Measurements from ENCODE around the gene XRN1. TPM values are rescaled to one million over a fixed set of nuclear protein-coding genes. Genes with fewer than 3 reads are reported as not detected.
A peak's percentile ranks its signal among the peaks of the same experiment; 100 is the strongest.

The XRN1 gene
- total RNA-seq, 4 donors from 2014 or later = 30.7 to 63.1 (median 35.2) TPM

GRCh38 chr3:142276781-142277180, 171.1 kb downstream of the XRN1 start:
- DNase-seq (ENCODE audit: low spot score) (no peak), ATAC-seq (ENCODE audit: low FRiP score) (peak; percentile 78)
- TF ChIP-seq, protein P1, sequence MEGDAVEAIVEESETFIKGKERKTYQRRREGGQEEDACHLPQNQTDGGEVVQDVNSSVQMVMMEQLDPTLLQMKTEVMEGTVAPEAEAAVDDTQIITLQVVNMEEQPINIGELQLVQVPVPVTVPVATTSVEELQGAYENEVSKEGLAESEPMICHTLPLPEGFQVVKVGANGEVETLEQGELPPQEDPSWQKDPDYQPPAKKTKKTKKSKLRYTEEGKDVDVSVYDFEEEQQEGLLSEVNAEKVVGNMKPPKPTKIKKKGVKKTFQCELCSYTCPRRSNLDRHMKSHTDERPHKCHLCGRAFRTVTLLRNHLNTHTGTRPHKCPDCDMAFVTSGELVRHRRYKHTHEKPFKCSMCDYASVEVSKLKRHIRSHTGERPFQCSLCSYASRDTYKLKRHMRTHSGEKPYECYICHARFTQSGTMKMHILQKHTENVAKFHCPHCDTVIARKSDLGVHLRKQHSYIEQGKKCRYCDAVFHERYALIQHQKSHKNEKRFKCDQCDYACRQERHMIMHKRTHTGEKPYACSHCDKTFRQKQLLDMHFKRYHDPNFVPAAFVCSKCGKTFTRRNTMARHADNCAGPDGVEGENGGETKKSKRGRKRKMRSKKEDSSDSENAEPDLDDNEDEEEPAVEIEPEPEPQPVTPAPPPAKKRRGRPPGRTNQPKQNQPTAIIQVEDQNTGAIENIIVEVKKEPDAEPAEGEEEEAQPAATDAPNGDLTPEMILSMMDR (IDR thresholded peaks at IDR 0.05) = no peak

GRCh38 chr3:142275856-142276255, 172.0 kb downstream of the XRN1 start:
- ATAC-seq (ENCODE audit: low FRiP score) (peak; percentile 67), DNase-seq (ENCODE audit: low spot score) (no peak)
- TF ChIP-seq, protein P1 (IDR thresholded peaks at IDR 0.05) = no peak

- DNase-seq (ENCODE audit: low spot score) = no peak
- TF ChIP-seq, protein P1 (IDR thresholded peaks at IDR 0.05) = no peak
- ATAC-seq (ENCODE audit: low FRiP score) = no peak
Measured at GRCh38 chr3:142274908-142275307, 172.9 kb downstream of the XRN1 start.

DNA sequence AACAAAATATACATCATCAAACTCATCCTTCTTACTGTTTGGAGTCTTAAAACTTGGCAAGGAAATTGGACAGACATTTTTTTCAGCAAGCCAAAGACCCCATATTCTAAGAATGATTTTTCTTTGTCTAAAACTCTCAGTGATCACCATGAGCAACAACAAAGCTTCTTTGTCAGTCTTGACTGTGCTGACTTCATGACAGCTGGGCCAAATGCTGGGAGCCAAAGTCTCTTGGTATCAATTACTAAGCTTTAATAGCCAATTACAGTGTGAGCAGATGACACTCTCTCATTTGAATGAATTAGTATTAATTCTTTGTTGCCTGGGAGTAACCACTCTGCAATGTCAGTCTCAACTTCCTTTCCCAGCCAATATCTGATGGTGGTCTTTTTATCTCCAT, 174.3 kb downstream of the XRN1 start:
- TF ChIP-seq, protein P1 (IDR thresholded peaks at IDR 0.05) = no peak
- DNase-seq (ENCODE audit: low spot score) (no peak), ATAC-seq (ENCODE audit: low FRiP score) (no peak)

DNA sequence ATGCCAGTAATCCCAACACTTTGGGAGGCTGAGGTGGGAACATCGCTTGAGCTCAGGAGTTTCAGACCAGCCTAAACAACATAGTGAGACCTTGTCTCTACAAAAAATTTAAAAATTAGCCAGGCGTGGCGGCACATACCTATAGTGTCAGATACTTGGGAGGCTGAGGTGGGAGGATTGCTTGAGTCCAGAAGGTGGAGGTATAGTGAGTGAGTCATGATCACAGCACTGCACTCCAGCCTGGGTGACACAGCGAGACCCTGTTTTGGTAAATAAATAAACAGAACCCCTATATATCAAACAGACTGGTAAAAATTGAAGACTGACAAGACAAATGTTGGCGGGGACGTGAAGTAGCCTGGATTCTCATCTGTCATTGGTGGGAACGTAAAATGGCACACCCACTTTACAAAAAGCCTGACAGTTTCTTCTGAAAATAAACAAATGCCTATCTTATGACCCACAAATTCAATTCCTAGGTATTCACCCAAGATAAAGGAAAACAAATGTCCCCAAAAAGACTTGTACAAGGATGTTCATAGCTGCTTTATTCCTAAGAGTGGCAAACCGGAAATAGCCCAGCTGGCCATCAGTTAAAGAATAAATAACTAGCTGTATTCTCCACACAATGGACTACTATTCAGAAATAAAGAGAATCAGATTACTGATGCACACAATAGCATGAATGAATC, 175.5 kb downstream of the XRN1 start:
- TF ChIP-seq, protein P1 (IDR thresholded peaks at IDR 0.05) = no peak
- no peak for ATAC-seq (ENCODE audit: low FRiP score)
- no peak for DNase-seq (ENCODE audit: low spot score)

- TF ChIP-seq, protein P1 (IDR thresholded peaks at IDR 0.05) = no peak
- ATAC-seq (ENCODE audit: low FRiP score) = peak; percentile 12
- no peak for DNase-seq (ENCODE audit: low spot score)
Measured at GRCh38 chr3:142270407-142270806, 177.4 kb downstream of the XRN1 start.

DNA sequence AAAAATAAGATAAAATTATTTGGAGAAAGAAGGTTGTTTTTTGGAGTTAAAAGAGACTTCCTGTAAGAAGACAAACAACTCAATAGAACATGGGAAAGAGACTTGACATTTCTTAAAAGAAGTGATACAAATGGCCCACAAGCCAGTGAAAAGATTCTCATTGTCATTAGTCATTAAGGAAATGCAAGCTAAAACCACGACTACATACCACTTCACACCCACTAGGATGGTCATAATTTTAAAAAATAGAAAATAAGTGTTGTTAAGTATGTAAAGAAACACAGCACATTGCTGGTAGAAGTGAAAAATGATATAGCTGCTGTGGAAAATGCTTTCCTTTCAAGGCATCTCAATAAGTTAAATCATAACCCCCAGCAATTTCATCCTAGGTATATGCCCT, 178.1 kb downstream of the XRN1 start:
- TF ChIP-seq, protein P1 (IDR thresholded peaks at IDR 0.05) = no peak
- ATAC-seq (ENCODE audit: low FRiP score) = no peak
- DNase-seq (ENCODE audit: low spot score) = no peak

Data from omental fat pad (tissue), 4 donors.